ENCODE measurements around the gene ABHD1.

DNA sequence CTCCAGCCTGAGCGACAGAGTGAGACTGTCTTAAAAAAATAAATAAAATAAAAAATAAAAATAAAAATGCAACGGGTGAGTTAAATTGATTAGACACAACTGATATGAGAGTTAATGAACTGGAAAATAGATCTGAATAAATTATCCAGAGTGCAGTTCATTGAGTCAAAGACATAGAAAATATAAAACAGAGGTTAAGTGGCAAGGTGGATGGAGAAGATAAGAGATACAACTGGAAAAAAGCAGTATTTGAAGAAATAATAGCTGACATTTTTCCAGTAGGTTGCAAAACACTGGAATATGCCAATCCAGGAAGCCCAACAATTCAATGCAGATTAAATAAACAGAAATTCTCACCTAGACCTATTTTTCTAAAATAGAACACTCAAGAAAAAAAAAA, 15.4 kb upstream of the ABHD1 start:
- TF ChIP-seq, protein P1, sequence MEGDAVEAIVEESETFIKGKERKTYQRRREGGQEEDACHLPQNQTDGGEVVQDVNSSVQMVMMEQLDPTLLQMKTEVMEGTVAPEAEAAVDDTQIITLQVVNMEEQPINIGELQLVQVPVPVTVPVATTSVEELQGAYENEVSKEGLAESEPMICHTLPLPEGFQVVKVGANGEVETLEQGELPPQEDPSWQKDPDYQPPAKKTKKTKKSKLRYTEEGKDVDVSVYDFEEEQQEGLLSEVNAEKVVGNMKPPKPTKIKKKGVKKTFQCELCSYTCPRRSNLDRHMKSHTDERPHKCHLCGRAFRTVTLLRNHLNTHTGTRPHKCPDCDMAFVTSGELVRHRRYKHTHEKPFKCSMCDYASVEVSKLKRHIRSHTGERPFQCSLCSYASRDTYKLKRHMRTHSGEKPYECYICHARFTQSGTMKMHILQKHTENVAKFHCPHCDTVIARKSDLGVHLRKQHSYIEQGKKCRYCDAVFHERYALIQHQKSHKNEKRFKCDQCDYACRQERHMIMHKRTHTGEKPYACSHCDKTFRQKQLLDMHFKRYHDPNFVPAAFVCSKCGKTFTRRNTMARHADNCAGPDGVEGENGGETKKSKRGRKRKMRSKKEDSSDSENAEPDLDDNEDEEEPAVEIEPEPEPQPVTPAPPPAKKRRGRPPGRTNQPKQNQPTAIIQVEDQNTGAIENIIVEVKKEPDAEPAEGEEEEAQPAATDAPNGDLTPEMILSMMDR (conservative IDR thresholded peaks at IDR 0.05) = no peak
- TF ChIP-seq ZFX (IDR thresholded peaks at IDR 0.05) = no peak
